ENCODE data around the gene PTPRM.

The PTPRM gene

GRCh38 chr18:8081267-8081666 lies 514.2 kb downstream of the PTPRM start:
- H3K9me3 ChIP-seq (ENCODE audit: control insufficient read depth, low read length): no peaks in the 10 kb centered on the region
- 63 to 86% methylated on average over 1 of the region's 1 CpG for WGBS, 2 experiments
- no peaks in the 10 kb centered on the region for H3K27me3 ChIP-seq (ENCODE audit: control insufficient read depth, insufficient read depth, low read length, poor library complexity, severe bottlenecking)
- no peaks in the 10 kb centered on the region for H3K4me1 ChIP-seq (ENCODE audit: control insufficient read depth, insufficient read depth, low read length)
- H3K4me3 ChIP-seq (ENCODE audit: insufficient read depth, low read depth, low read length): no peak overlapping the region
- no peak overlapping the region for H3K27ac ChIP-seq (ENCODE audit: insufficient read depth, low read depth, low read length, poor library complexity, severe bottlenecking)
- no peaks in the 10 kb centered on the region for H3K36me3 ChIP-seq (ENCODE audit: control insufficient read depth, insufficient read depth, low read length)

GRCh38 chr18:8081872-8082553 lies 514.9 kb downstream of the PTPRM start:
- Histone ChIP-seq H3K27ac (ENCODE audit: insufficient read depth, low read depth, low read length, poor library complexity, severe bottlenecking) (no peak overlapping the region), H3K4me3 (ENCODE audit: insufficient read depth, low read depth, low read length) (no peak overlapping the region), H3K27me3 (ENCODE audit: control insufficient read depth, insufficient read depth, low read length, poor library complexity, severe bottlenecking) (no peaks in the 10 kb centered on the region), H3K36me3 (ENCODE audit: control insufficient read depth, insufficient read depth, low read length) (no peaks in the 10 kb centered on the region), H3K9me3 (ENCODE audit: control insufficient read depth, low read length) (no peaks in the 10 kb centered on the region), H3K4me1 (ENCODE audit: control insufficient read depth, insufficient read depth, low read length) (no peaks in the 10 kb centered on the region)
- WGBS, 2 experiments: 86 to 92% methylated on average over 3 of the region's 3 CpGs

- Histone ChIP-seq H3K4me1 (ENCODE audit: control insufficient read depth, insufficient read depth, low read length) (no peaks in the 10 kb centered on the region), H3K27me3 (ENCODE audit: control insufficient read depth, insufficient read depth, low read length, poor library complexity, severe bottlenecking) (no peaks in the 10 kb centered on the region), H3K4me3 (ENCODE audit: insufficient read depth, low read depth, low read length) (no peak overlapping the region), H3K36me3 (ENCODE audit: control insufficient read depth, insufficient read depth, low read length) (no peaks in the 10 kb centered on the region), H3K9me3 (ENCODE audit: control insufficient read depth, low read length) (no peaks in the 10 kb centered on the region), H3K27ac (ENCODE audit: insufficient read depth, low read depth, low read length, poor library complexity, severe bottlenecking) (no peak overlapping the region)
- WGBS, 2 experiments: 14% methylated on average over 7 of the region's 7 CpGs
These were observed 517.0 kb downstream of the PTPRM start for GRCh38 chr18:8084160-8084559.

- Histone ChIP-seq H3K27ac (ENCODE audit: insufficient read depth, low read depth, low read length, poor library complexity, severe bottlenecking) (no peak overlapping the region), H3K36me3 (ENCODE audit: control insufficient read depth, insufficient read depth, low read length) (no peaks in the 10 kb centered on the region), H3K4me3 (ENCODE audit: insufficient read depth, low read depth, low read length) (no peak overlapping the region), H3K27me3 (ENCODE audit: control insufficient read depth, insufficient read depth, low read length, poor library complexity, severe bottlenecking) (no peaks in the 10 kb centered on the region), H3K9me3 (ENCODE audit: control insufficient read depth, low read length) (no peaks in the 10 kb centered on the region), H3K4me1 (ENCODE audit: control insufficient read depth, insufficient read depth, low read length) (no peaks in the 10 kb centered on the region)
- 84 to 86% methylated on average over 3 of the region's 3 CpGs for WGBS, 2 experiments
These were observed 521.5 kb downstream of the PTPRM start for GRCh38 chr18:8088626-8089025.

DNA sequence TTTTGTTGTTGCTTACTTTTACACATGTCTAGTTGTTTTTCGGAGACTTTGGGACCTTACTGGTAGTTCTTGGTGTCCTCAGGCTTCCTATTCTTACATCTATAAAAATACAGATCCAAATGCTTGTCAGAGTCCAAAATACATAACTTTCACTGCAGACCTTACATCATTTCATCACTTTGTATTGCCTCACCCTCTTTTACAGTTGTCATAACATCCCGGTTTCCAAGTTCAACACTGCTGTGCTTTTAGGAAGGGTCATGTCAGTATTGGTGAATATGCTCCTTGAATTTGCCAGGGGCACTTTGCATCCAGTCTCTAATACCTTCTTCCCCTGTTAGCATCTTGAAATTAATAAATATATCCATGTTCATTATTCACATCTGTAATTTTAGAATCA lies 523.9 kb downstream of the PTPRM start:
- WGBS, 2 experiments: 92 to 93% methylated on average over 2 of the region's 2 CpGs
- Histone ChIP-seq H3K9me3 (ENCODE audit: control insufficient read depth, low read length) (no peaks in the 10 kb centered on the region), H3K4me3 (ENCODE audit: insufficient read depth, low read depth, low read length) (no peak overlapping the region), H3K36me3 (ENCODE audit: control insufficient read depth, insufficient read depth, low read length) (no peaks in the 10 kb centered on the region), H3K27me3 (ENCODE audit: control insufficient read depth, insufficient read depth, low read length, poor library complexity, severe bottlenecking) (no peaks in the 10 kb centered on the region), H3K27ac (ENCODE audit: insufficient read depth, low read depth, low read length, poor library complexity, severe bottlenecking) (no peak overlapping the region), H3K4me1 (ENCODE audit: control insufficient read depth, insufficient read depth, low read length) (no peaks in the 10 kb centered on the region)

- H3K4me1 ChIP-seq (ENCODE audit: control insufficient read depth, insufficient read depth, low read length): no peaks in the 10 kb centered on the region
- 95 to 97% methylated on average over 9 of the region's 10 CpGs for WGBS, 2 experiments
- no peaks in the 10 kb centered on the region for H3K36me3 ChIP-seq (ENCODE audit: control insufficient read depth, insufficient read depth, low read length)
- H3K4me3 ChIP-seq (ENCODE audit: insufficient read depth, low read depth, low read length): no peak overlapping the region
- H3K27me3 ChIP-seq (ENCODE audit: control insufficient read depth, insufficient read depth, low read length, poor library complexity, severe bottlenecking): no peaks in the 10 kb centered on the region
- H3K9me3 ChIP-seq (ENCODE audit: control insufficient read depth, low read length): no peaks in the 10 kb centered on the region
- no peak overlapping the region for H3K27ac ChIP-seq (ENCODE audit: insufficient read depth, low read depth, low read length, poor library complexity, severe bottlenecking)
These were observed 528.9 kb downstream of the PTPRM start for GRCh38 chr18:8095947-8096570.

- no peaks in the 10 kb centered on the region for H3K36me3 ChIP-seq (ENCODE audit: control insufficient read depth, insufficient read depth, low read length)
- no peaks in the 10 kb centered on the region for H3K4me1 ChIP-seq (ENCODE audit: control insufficient read depth, insufficient read depth, low read length)
- H3K4me3 ChIP-seq (ENCODE audit: insufficient read depth, low read depth, low read length): no peak overlapping the region
- no peaks in the 10 kb centered on the region for H3K9me3 ChIP-seq (ENCODE audit: control insufficient read depth, low read length)
- no peaks in the 10 kb centered on the region for H3K27me3 ChIP-seq (ENCODE audit: control insufficient read depth, insufficient read depth, low read length, poor library complexity, severe bottlenecking)
- H3K27ac ChIP-seq (ENCODE audit: insufficient read depth, low read depth, low read length, poor library complexity, severe bottlenecking): no peak overlapping the region
These were observed 530.3 kb downstream of the PTPRM start for GRCh38 chr18:8097399-8097798.

- Histone ChIP-seq H3K27me3 (ENCODE audit: control insufficient read depth, insufficient read depth, low read length, poor library complexity, severe bottlenecking) (no peaks in the 10 kb centered on the region), H3K4me1 (ENCODE audit: control insufficient read depth, insufficient read depth, low read length) (no peaks in the 10 kb centered on the region), H3K4me3 (ENCODE audit: insufficient read depth, low read depth, low read length) (no peak overlapping the region), H3K9me3 (ENCODE audit: control insufficient read depth, low read length) (no peaks in the 10 kb centered on the region), H3K27ac (ENCODE audit: insufficient read depth, low read depth, low read length, poor library complexity, severe bottlenecking) (no peak overlapping the region), H3K36me3 (ENCODE audit: control insufficient read depth, insufficient read depth, low read length) (no peaks in the 10 kb centered on the region)
- 29% methylated on average over 1 of the region's 1 CpG; no CpG with 5 or more reads in 1 of the 2 experiments for WGBS, 2 experiments
These were observed 530.8 kb downstream of the PTPRM start for GRCh38 chr18:8097927-8098326.

GRCh38 chr18:8106603-8107002 lies 539.5 kb downstream of the PTPRM start:
- no peak overlapping the region for H3K4me3 ChIP-seq (ENCODE audit: insufficient read depth, low read depth, low read length)
- 98 to 100% methylated on average over 3 to 4 of the region's 4 CpGs for WGBS, 2 experiments

DNA sequence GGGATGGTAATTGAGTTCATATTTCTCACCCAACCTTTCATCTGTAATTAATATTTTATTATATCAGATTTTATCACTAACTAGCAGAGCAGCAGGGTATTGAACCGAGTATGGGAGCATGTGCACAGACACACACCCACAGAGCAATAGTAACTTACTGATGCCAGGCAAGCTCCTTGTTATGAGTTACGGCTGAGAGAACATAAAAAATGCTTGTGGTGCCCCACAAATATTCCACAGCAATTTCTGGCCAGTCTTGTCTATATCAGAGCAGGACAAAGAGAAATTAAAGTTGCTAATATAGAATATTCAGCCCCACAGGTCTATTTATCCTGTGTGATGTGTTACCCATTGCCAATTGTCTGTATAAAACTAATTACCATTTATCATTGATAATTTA lies 540.3 kb downstream of the PTPRM start:
- Histone ChIP-seq H3K27me3 (ENCODE audit: control insufficient read depth, insufficient read depth, low read length, poor library complexity, severe bottlenecking) (no peaks in the 10 kb centered on the region), H3K36me3 (ENCODE audit: control insufficient read depth, insufficient read depth, low read length) (no peaks in the 10 kb centered on the region), H3K4me1 (ENCODE audit: control insufficient read depth, insufficient read depth, low read length) (no peaks in the 10 kb centered on the region), H3K27ac (ENCODE audit: insufficient read depth, low read depth, low read length, poor library complexity, severe bottlenecking) (no peak overlapping the region), H3K9me3 (ENCODE audit: control insufficient read depth, low read length) (no peaks in the 10 kb centered on the region), H3K4me3 (ENCODE audit: insufficient read depth, low read depth, low read length) (no peak overlapping the region)
- 100% methylated on average over 2 of the region's 2 CpGs for WGBS, 2 experiments

More at GRCh38 chr18:8106603-8107002, 539.5 kb downstream of the PTPRM start:
- H3K4me1 ChIP-seq (ENCODE audit: control insufficient read depth, insufficient read depth, low read length): no peaks in the 10 kb centered on the region
- H3K36me3 ChIP-seq (ENCODE audit: control insufficient read depth, insufficient read depth, low read length): no peaks in the 10 kb centered on the region
- no peak overlapping the region for H3K27ac ChIP-seq (ENCODE audit: insufficient read depth, low read depth, low read length, poor library complexity, severe bottlenecking)
- H3K9me3 ChIP-seq (ENCODE audit: control insufficient read depth, low read length): no peaks in the 10 kb centered on the region
- no peaks in the 10 kb centered on the region for H3K27me3 ChIP-seq (ENCODE audit: control insufficient read depth, insufficient read depth, low read length, poor library complexity, severe bottlenecking)

All from ectodermal cell (in vitro differentiated cells).